ENCODE measurements around the gene BTBD19. TPM values are rescaled to one million over a fixed set of nuclear protein-coding genes. Genes with fewer than 3 reads are reported as not detected.
"Not testable (repeated sequence)": the region's sequence is repeated elsewhere in the genome, so short reads cannot be mapped to it uniquely, and the experiment has no call there.

The BTBD19 gene
- total RNA-seq, 1 donor from 2014 or later, result 30.6 TPM

GRCh38 chr1:44821240-44821715, 13.0 kb downstream of the BTBD19 start:
- no peaks in the 10 kb centered on the region for H3K79me2 ChIP-seq (ENCODE audit: insufficient read depth, low read length)
- H3K27me3 ChIP-seq (ENCODE audit: insufficient read depth, low read length), result no peaks in the 10 kb centered on the region
- H2AFZ ChIP-seq (ENCODE audit: low read depth, low read length), result no peak overlapping the region
- peaks cover 4% of the 10 kb centered on the region for H3K9me3 Mint-ChIP-seq (ENCODE audit: unreplicated experiment)
- FAIRE-seq (no peak), DNase-seq (ENCODE audit: low read depth) (no peak)
- no peak overlapping the region for H3K4me2 ChIP-seq (ENCODE audit: low read length)
- no peak overlapping the region for H3K9ac ChIP-seq (ENCODE audit: low read length)
- H3K36me3 ChIP-seq (ENCODE audit: insufficient read depth, low read length), result peaks cover 3% of the 10 kb centered on the region
- H3K27me3 Mint-ChIP-seq (ENCODE audit: low read depth, unreplicated experiment), result peaks cover 2% of the 10 kb centered on the region
- TF ChIP-seq CTCF (IDR thresholded peaks at IDR 0.05; ENCODE audit: insufficient read depth, low read depth, low read length), result no peak
- no peak for TF ChIP-seq EZH2 (IDR thresholded peaks at IDR 0.05; ENCODE audit: insufficient read depth, low read length)
- H3K27ac ChIP-seq (ENCODE audit: low read depth, low read length), result no peak overlapping the region
- H3K4me3 Mint-ChIP-seq (ENCODE audit: unreplicated experiment), result no peak overlapping the region
- H3K4me1 ChIP-seq (ENCODE audit: insufficient read depth, low read length), result peaks cover 11% of the 10 kb centered on the region
- H4K20me1 ChIP-seq (ENCODE audit: insufficient read depth, low read length), result no peaks in the 10 kb centered on the region
- peaks cover 8% of the 10 kb centered on the region for H3K4me1 Mint-ChIP-seq (ENCODE audit: low read depth, unreplicated experiment)
- H3K9me3 ChIP-seq (ENCODE audit: insufficient read depth, low read depth, low read length), result no peaks in the 10 kb centered on the region
- no peak overlapping the region for H3K27ac Mint-ChIP-seq (ENCODE audit: unreplicated experiment)
- peaks cover 2% of the 10 kb centered on the region for H3K36me3 Mint-ChIP-seq (ENCODE audit: low read depth, unreplicated experiment)
- no peak overlapping the region for H3K4me3 ChIP-seq (ENCODE audit: insufficient read depth, low read depth, low read length)

- H3K27ac Mint-ChIP-seq (ENCODE audit: unreplicated experiment), result no peak overlapping the region
- H3K4me3 Mint-ChIP-seq (ENCODE audit: unreplicated experiment), result no peak overlapping the region
- Histone ChIP-seq H3K4me3 (ENCODE audit: insufficient read depth, low read depth, low read length) (no peak overlapping the region), H3K4me1 (ENCODE audit: insufficient read depth, low read length) (peaks cover 11% of the 10 kb centered on the region), H3K79me2 (ENCODE audit: insufficient read depth, low read length) (no peaks in the 10 kb centered on the region), H4K20me1 (ENCODE audit: insufficient read depth, low read length) (no peaks in the 10 kb centered on the region), H2AFZ (ENCODE audit: low read depth, low read length) (no peak overlapping the region), H3K27ac (ENCODE audit: low read depth, low read length) (no peak overlapping the region), H3K27me3 (ENCODE audit: insufficient read depth, low read length) (no peaks in the 10 kb centered on the region), H3K9me3 (ENCODE audit: insufficient read depth, low read depth, low read length) (no peaks in the 10 kb centered on the region), H3K4me2 (ENCODE audit: low read length) (no peak overlapping the region), H3K36me3 (ENCODE audit: insufficient read depth, low read length) (no peaks in the 10 kb centered on the region), H3K9ac (ENCODE audit: low read length) (no peak overlapping the region)
- peaks cover 8% of the 10 kb centered on the region for H3K4me1 Mint-ChIP-seq (ENCODE audit: low read depth, unreplicated experiment)
- FAIRE-seq, result no peak
- peaks cover 2% of the 10 kb centered on the region for H3K36me3 Mint-ChIP-seq (ENCODE audit: low read depth, unreplicated experiment)
- peaks cover 5% of the 10 kb centered on the region for H3K9me3 Mint-ChIP-seq (ENCODE audit: unreplicated experiment)
- DNase-seq (ENCODE audit: low read depth), result no peak
- no peak for TF ChIP-seq EZH2 (IDR thresholded peaks at IDR 0.05; ENCODE audit: insufficient read depth, low read length)
- peaks cover 2% of the 10 kb centered on the region for H3K27me3 Mint-ChIP-seq (ENCODE audit: low read depth, unreplicated experiment)
These were observed 13.9 kb downstream of the BTBD19 start for GRCh38 chr1:44822131-44822701.

- DNase-seq (ENCODE audit: low read depth) (no peak), FAIRE-seq (no peak)
- Histone ChIP-seq H4K20me1 (ENCODE audit: insufficient read depth, low read length) (no peaks in the 10 kb centered on the region), H3K4me2 (ENCODE audit: low read length) (no peak overlapping the region), H3K4me3 (ENCODE audit: insufficient read depth, low read depth, low read length) (no peak overlapping the region), H3K36me3 (ENCODE audit: insufficient read depth, low read length) (no peaks in the 10 kb centered on the region), H3K27ac (ENCODE audit: low read depth, low read length) (no peak overlapping the region), H3K4me1 (ENCODE audit: insufficient read depth, low read length) (peaks cover 11% of the 10 kb centered on the region), H3K9ac (ENCODE audit: low read length) (no peak overlapping the region), H3K79me2 (ENCODE audit: insufficient read depth, low read length) (no peaks in the 10 kb centered on the region), H2AFZ (ENCODE audit: low read depth, low read length) (no peak overlapping the region), H3K27me3 (ENCODE audit: insufficient read depth, low read length) (no peaks in the 10 kb centered on the region), H3K9me3 (ENCODE audit: insufficient read depth, low read depth, low read length) (no peaks in the 10 kb centered on the region)
- Mint-ChIP-seq H3K27ac (ENCODE audit: unreplicated experiment) (no peak overlapping the region), H3K27me3 (ENCODE audit: low read depth, unreplicated experiment) (peaks cover 2% of the 10 kb centered on the region), H3K4me3 (ENCODE audit: unreplicated experiment) (no peak overlapping the region), H3K36me3 (ENCODE audit: low read depth, unreplicated experiment) (peaks cover 1% of the 10 kb centered on the region), H3K9me3 (ENCODE audit: unreplicated experiment) (peaks cover 2% of the 10 kb centered on the region), H3K4me1 (ENCODE audit: low read depth, unreplicated experiment) (peaks cover 4% of the 10 kb centered on the region)
- TF ChIP-seq EZH2 (IDR thresholded peaks at IDR 0.05; ENCODE audit: insufficient read depth, low read length) (no peak), CTCF (IDR thresholded peaks at IDR 0.05; ENCODE audit: insufficient read depth, low read depth, low read length) (no peak)
These were observed 14.7 kb downstream of the BTBD19 start for GRCh38 chr1:44822981-44823451.

GRCh38 chr1:44824392-44824791, 16.1 kb downstream of the BTBD19 start:
- H3K9ac ChIP-seq (ENCODE audit: low read length); H2AFZ ChIP-seq (ENCODE audit: low read depth, low read length); FAIRE-seq; H3K27me3 Mint-ChIP-seq (ENCODE audit: low read depth, unreplicated experiment); H3K36me3 Mint-ChIP-seq (ENCODE audit: low read depth, unreplicated experiment); H3K27me3 ChIP-seq (ENCODE audit: insufficient read depth, low read length); H3K4me3 Mint-ChIP-seq (ENCODE audit: unreplicated experiment); H3K9me3 Mint-ChIP-seq (ENCODE audit: unreplicated experiment); H3K9me3 ChIP-seq (ENCODE audit: insufficient read depth, low read depth, low read length); H3K27ac ChIP-seq (ENCODE audit: low read depth, low read length); H3K4me3 ChIP-seq (ENCODE audit: insufficient read depth, low read depth, low read length); H3K36me3 ChIP-seq (ENCODE audit: insufficient read depth, low read length); H3K4me2 ChIP-seq (ENCODE audit: low read length); DNase-seq (ENCODE audit: low read depth); H3K4me1 Mint-ChIP-seq (ENCODE audit: low read depth, unreplicated experiment); H4K20me1 ChIP-seq (ENCODE audit: insufficient read depth, low read length); H3K79me2 ChIP-seq (ENCODE audit: insufficient read depth, low read length); H3K27ac Mint-ChIP-seq (ENCODE audit: unreplicated experiment); H3K4me1 ChIP-seq (ENCODE audit: insufficient read depth, low read length): not testable (repeated sequence)
